Endothelial cell of umbilical vein (primary cell): ENCODE data around the gene RALGPS1. TPM values are rescaled to one million over a fixed set of nuclear protein-coding genes. Genes with fewer than 3 reads are reported as not detected.

Experiments
- BruUV-seq: library from RNA; stranded (reverse); fragments of 400-500 nt; replicated peaks from 2 replicates; lab custom pipeline; 2021; lab: Mats Ljungman, UMichigan
- CTCF ChIA-PET: fragments of 300-600, 350-600 bp; sonication (Branson Sonifier 250); formaldehyde crosslinking; loops from one replicate; lab custom pipeline; 2021; ENCODE audit warnings: antibody characterized with exemption, inconsistent platforms; lab: Charles Lee
- POLR2A ChIA-PET: fragments of 300-600, 350-600 bp; sonication (Branson Sonifier 250); formaldehyde crosslinking; loops from one replicate; lab custom pipeline; 2021; ENCODE audit warnings: antibody characterized with exemption, inconsistent platforms; lab: Charles Lee
- DNase-seq: peaks from one replicate; pipeline ENCODE4 v3.0.0-alpha.2; 2011; ENCODE audit warnings: low read depth, low spot score
- FAIRE-seq: peaks from 2 replicates; lab custom pipeline; 2011; peaks lifted over from hg19 to GRCh38; lab: Jason Lieb, UNC
- H2AFZ ChIP-seq: 2 replicates; pipeline ENCODE4 v1.6.0; 2012; ENCODE audit warnings: low read depth, low read length, control low read depth, inconsistent platforms
- H3K27ac ChIP-seq: 2 replicates; pipeline ENCODE4 v1.5.1; 2011; ENCODE audit warnings: low read depth, mild to moderate bottlenecking, control low read depth, low read length, moderate library complexity; ENCODE audit not compliant: insufficient read depth
- H3K27me3 ChIP-seq, 2 experiments: 2 replicates each; pipeline versions ENCODE4 v1.6.0 to v1.6.1; 2011; ENCODE audit warnings: low read length in 2 of 2, mixed read lengths in 1 of 2; ENCODE audit not compliant: control insufficient read depth in 2 of 2, insufficient read depth in 2 of 2
- H3K36me3 ChIP-seq, 2 experiments: 2 replicates in 1 of 2; 3 replicates in 1 of 2; pipeline ENCODE4 v1.5.1; 2011; ENCODE audit warnings: low read length in 2 of 2, mild to moderate bottlenecking in 1 of 2, moderate library complexity in 1 of 2; ENCODE audit not compliant: control insufficient read depth in 2 of 2, insufficient read depth in 2 of 2; ENCODE audit errors: extremely low read depth in 1 of 2
- H3K4me1 ChIP-seq: 3 replicates; pipeline ENCODE4 v1.5.1; 2011; ENCODE audit warnings: mild to moderate bottlenecking, low read length; ENCODE audit not compliant: control insufficient read depth, insufficient read depth; ENCODE audit errors: extremely low read depth
- H3K4me2 ChIP-seq: 2 replicates; pipeline ENCODE4 v1.6.1; 2011; ENCODE audit warnings: low read length, control low read depth, mixed read lengths; ENCODE audit not compliant: insufficient read depth
- H3K4me3 ChIP-seq, 3 experiments: fragments of 200-600 bp in 1 of 3; sonication (generic), shearing (Covaris generic) in 1 of 3; replicated peaks in 1 of 3; 2 replicates each; pipeline ENCODE4 v1.5.1; 2011 to 2016; ENCODE audit warnings: control low read depth in 3 of 3, low read length in 3 of 3, mild to moderate bottlenecking in 2 of 3, inconsistent platforms in 1 of 3, low read depth in 1 of 3, moderate library complexity in 1 of 3; ENCODE audit not compliant: insufficient read depth in 1 of 3
- H3K79me2 ChIP-seq: 2 replicates; pipeline ENCODE4 v1.6.0; 2012; ENCODE audit warnings: low read length, inconsistent platforms; ENCODE audit not compliant: control insufficient read depth, insufficient read depth
- H3K9ac ChIP-seq: replicated peaks from 2 replicates; pipeline ENCODE3; 2011; ENCODE audit warnings: low read length, control low read depth; ENCODE audit not compliant: insufficient read depth; ENCODE audit errors: extremely low read depth
- H3K9me1 ChIP-seq: replicated peaks from 3 replicates; pipeline ENCODE4 v1.6.0; 2011; ENCODE audit warnings: mild to moderate bottlenecking, low read length; ENCODE audit not compliant: control insufficient read depth, insufficient read depth; ENCODE audit errors: extremely low read depth
- H3K9me3 ChIP-seq: replicated peaks from 2 replicates; pipeline ENCODE4 v1.5.1; 2012; ENCODE audit warnings: low read length, inconsistent platforms; ENCODE audit not compliant: control insufficient read depth, insufficient read depth
- H4K20me1 ChIP-seq: replicated peaks from 2 replicates; pipeline ENCODE3; 2011; ENCODE audit warnings: mild to moderate bottlenecking, low read length; ENCODE audit not compliant: control insufficient read depth, insufficient read depth; ENCODE audit errors: extremely low read depth
- EZH2 ChIP-seq: IDR thresholded peaks from 2 replicates; pipeline ENCODE4 v1.6.1; 2012; ENCODE audit warnings: borderline replicate concordance, low read depth, mild to moderate bottlenecking, moderate library complexity, low read length, inconsistent platforms; ENCODE audit not compliant: severe bottlenecking
- FOS ChIP-seq: IDR thresholded peaks from 2 replicates; pipeline ENCODE4 v1.6.1; 2011; ENCODE audit warnings: mild to moderate bottlenecking, low read length, moderate library complexity, borderline replicate concordance; ENCODE audit not compliant: insufficient read depth
- GATA2 ChIP-seq: IDR thresholded peaks from 2 replicates; pipeline ENCODE4 v1.7.0; 2011; ENCODE audit warnings: low read depth, mild to moderate bottlenecking, moderate library complexity, mixed read lengths, low read length; ENCODE audit not compliant: insufficient read length, insufficient read depth
- JUN ChIP-seq: IDR thresholded peaks from 2 replicates; pipeline ENCODE4 v1.6.1; 2011; ENCODE audit warnings: borderline replicate concordance, low read depth; ENCODE audit not compliant: insufficient read length, insufficient read depth
- MYC ChIP-seq: IDR thresholded peaks from one replicate; pipeline ENCODE4 v1.6.1; 2011; ENCODE audit warnings: mild to moderate bottlenecking, low read depth, low read length
- POLR2A ChIP-seq: IDR thresholded peaks from 2 replicates; pipeline ENCODE4 v1.6.1; 2012; ENCODE audit warnings: low read depth, mild to moderate bottlenecking, control low read depth, low read length
- POLR2AphosphoS5 ChIP-seq: IDR thresholded peaks from 2 replicates; pipeline ENCODE4 v1.6.1; 2012; ENCODE audit warnings: low read depth, mild to moderate bottlenecking, control low read depth, low read length, moderate library complexity; ENCODE audit not compliant: insufficient read depth
- dilution Hi-C: fragments of 300-500 bp; cut with MboI; formaldehyde crosslinking; loops from one replicate; pipeline ENCODE4 v1.15.0; 2019; ENCODE audit warnings: low sequenced_read_pairs; ENCODE audit not compliant: extremely low pct_ligation_motif_present
- intact Hi-C: fragments of 100-400 bp; cut with micrococcal nuclease; formaldehyde crosslinking; loops from one replicate; pipeline ENCODE4 v1.10.0; 2022
- polyA plus RNA-seq, 4 experiments: library from polyadenylated mRNA; depleted of rRNA in 3 of 4; stranded (reverse) in 3 of 4; unstranded in 1 of 4; fragments of >200 nt; gene quantifications; 2 replicates each; pipeline versions ENCODE4 v1.2.1 to v1.2.3, GENCODE V29; 2011 to 2012; ENCODE audit warnings: missing spikeins in 1 of 4
- total RNA-seq: library from RNA; stranded (reverse); gene quantifications from 2 replicates; pipeline ENCODE4 v1.2.3, GENCODE V29; 2021
- TF ChIP-seq, protein P1 (sequence below), 2 donors: IDR thresholded peaks; 1 replicate in 1 of 2; 2 replicates in 1 of 2; pipeline ENCODE4 v1.5.1; 2011; ENCODE audit warnings: low read length in 2 of 2, mild to moderate bottlenecking in 2 of 2, moderate library complexity in 2 of 2, control low read depth in 1 of 2, inconsistent platforms in 1 of 2, low read depth in 1 of 2; ENCODE audit not compliant: insufficient read depth in 1 of 2; ENCODE audit errors: extremely low read depth in 1 of 2
- TF ChIP-seq, protein P2 (sequence below): IDR thresholded peaks from 2 replicates; pipeline ENCODE4 v1.6.1; 2011; ENCODE audit not compliant: insufficient read depth, insufficient read length

Gene RALGPS1
- total and polyA plus RNA-seq, 2 donors (not counting 3 experiments of a cell fraction or from before 2014, with no cell fraction given) = 3.8 to 5.5 TPM

DNA sequence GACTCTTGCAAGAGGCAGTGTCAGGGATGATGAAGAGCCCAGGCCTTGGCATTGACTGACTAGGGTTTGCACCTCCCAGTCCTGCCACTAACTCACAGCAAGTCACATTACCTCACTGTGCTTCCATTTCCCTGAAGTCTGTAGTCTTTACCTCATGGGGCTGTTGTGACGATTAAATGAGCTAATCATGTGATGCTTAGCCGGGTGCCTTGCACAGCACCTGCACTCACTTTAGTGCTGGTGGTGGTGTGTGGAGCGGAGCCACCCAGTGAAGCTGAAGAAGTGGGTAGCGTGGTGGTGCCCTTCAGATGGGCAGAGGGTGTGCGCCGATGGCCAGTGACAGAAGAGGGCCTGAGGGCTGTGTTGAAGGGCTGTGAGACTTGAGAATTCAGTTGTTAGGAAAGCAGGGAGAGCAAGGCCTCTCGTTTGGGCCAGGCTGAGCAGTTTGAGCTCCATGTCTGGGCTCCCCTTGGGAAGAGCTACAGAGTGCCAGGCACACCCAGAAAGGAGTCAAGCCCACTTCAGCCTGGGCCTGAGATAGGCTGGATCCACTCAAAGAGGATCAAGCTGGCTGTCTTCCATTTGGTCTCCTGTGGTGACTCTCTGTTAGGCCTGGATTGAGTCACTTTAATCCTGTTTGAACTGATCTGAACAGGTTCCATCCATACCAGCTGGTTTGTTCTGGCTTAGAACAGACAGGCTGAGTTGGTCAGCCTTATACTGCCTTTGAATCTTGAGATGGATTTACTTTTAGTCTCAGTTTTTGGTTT, 42.5 kb downstream of the RALGPS1 start:
- Histone ChIP-seq H3K36me3 (no peaks in the 10 kb centered on the region), H3K9ac (no peak overlapping the region), H3K9me1 (no peaks in the 10 kb centered on the region), H4K20me1 (no peaks in the 10 kb centered on the region), H2AFZ (no peak overlapping the region), H3K4me3 (no peak overlapping the region), H3K4me1 (no peaks in the 10 kb centered on the region), H3K4me2 (no peak overlapping the region), H3K27ac (no peak overlapping the region), H3K9me3 (no peaks in the 10 kb centered on the region), H3K27me3 (peaks cover 0 to 1% of the 10 kb centered on the region in 2 experiments), H3K79me2 (no peaks in the 10 kb centered on the region)
- no TSS peak for BruUV-seq
- FAIRE-seq (no peak), DNase-seq (no peak)
- TF ChIP-seq POLR2A (no peak), POLR2AphosphoS5 (no peak), GATA2 (no peak), FOS (no peak), MYC (no peak), EZH2 (no peak), JUN (no peak)
- TF ChIP-seq, protein P1, sequence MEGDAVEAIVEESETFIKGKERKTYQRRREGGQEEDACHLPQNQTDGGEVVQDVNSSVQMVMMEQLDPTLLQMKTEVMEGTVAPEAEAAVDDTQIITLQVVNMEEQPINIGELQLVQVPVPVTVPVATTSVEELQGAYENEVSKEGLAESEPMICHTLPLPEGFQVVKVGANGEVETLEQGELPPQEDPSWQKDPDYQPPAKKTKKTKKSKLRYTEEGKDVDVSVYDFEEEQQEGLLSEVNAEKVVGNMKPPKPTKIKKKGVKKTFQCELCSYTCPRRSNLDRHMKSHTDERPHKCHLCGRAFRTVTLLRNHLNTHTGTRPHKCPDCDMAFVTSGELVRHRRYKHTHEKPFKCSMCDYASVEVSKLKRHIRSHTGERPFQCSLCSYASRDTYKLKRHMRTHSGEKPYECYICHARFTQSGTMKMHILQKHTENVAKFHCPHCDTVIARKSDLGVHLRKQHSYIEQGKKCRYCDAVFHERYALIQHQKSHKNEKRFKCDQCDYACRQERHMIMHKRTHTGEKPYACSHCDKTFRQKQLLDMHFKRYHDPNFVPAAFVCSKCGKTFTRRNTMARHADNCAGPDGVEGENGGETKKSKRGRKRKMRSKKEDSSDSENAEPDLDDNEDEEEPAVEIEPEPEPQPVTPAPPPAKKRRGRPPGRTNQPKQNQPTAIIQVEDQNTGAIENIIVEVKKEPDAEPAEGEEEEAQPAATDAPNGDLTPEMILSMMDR (IDR thresholded peaks at IDR 0.05; ENCODE audit: extremely low read depth in 1 of 2, insufficient read depth in 1 of 2, low read depth in 1 of 2, low read length in 2 of 2) = no peak
- TF ChIP-seq, protein P2, sequence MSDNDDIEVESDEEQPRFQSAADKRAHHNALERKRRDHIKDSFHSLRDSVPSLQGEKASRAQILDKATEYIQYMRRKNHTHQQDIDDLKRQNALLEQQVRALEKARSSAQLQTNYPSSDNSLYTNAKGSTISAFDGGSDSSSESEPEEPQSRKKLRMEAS = no peak
- intact Hi-C loops = no loop called here
- CTCF ChIA-PET = interaction anchor here (0.7 to 2.2 kb wide), 6 partner anchors 9 to 243 kb away, joined by 3 to 8 read pairs (median 3); no protein-coding TSS in a partner anchor
- POLR2A ChIA-PET = no interaction called here
- dilution Hi-C loops = no loop called here
